Transverse colon (tissue), 4 donors: ENCODE results near the gene REC8. TPM values are rescaled to one million over a fixed set of nuclear protein-coding genes. Genes with fewer than 3 reads are reported as not detected.

Experiments used
- DNase-seq: peaks from one replicate; pipeline ENCODE4 v3.0.0-alpha.2; 2019
- H3K27ac ChIP-seq, 4 donors: fragments of 200-600 bp; sonication (generic); 2 replicates each; pipeline ENCODE4 v1.5.1; 2016 to 2018; ENCODE audit warnings: inconsistent platforms in 4 of 4
- H3K27me3 ChIP-seq: fragments of 200-600 bp; sonication (generic); 2 replicates; pipeline ENCODE4 v1.5.1; 2017; ENCODE audit warnings: inconsistent platforms
- H3K36me3 ChIP-seq, 4 donors: fragments of 200-600 bp; sonication (generic); 2 replicates each; pipeline ENCODE4 v1.5.1; 2017 to 2019; ENCODE audit warnings: inconsistent platforms in 4 of 4
- H3K4me1 ChIP-seq, 4 donors: fragments of 200-600 bp; sonication (generic); 2 replicates each; pipeline ENCODE4 v1.5.1; 2017 to 2020; ENCODE audit warnings: inconsistent platforms in 4 of 4
- H3K4me3 ChIP-seq, 4 donors: fragments of 200-600 bp; sonication (generic); 1 replicate in 1 of 4; 2 replicates in 3 of 4; pipeline versions ENCODE4 v1.5.1 to v1.6.1; 2017 to 2019; ENCODE audit warnings: inconsistent platforms in 4 of 4
- H3K9me3 ChIP-seq, 2 donors: fragments of 200-600 bp; sonication (generic); 2 replicates each; pipeline ENCODE4 v1.5.1; 2017 to 2019; ENCODE audit warnings: inconsistent platforms in 2 of 2
- EP300 ChIP-seq: sonication (generic); formaldehyde crosslinking; IDR thresholded peaks from one replicate; pipeline ENCODE4 v1.6.1; 2017; ENCODE audit warnings: antibody characterized with exemption, low read depth
- POLR2A ChIP-seq: fragments of 450-650 bp; IDR thresholded peaks from one replicate; pipeline ENCODE4 v1.6.1; 2016; ENCODE audit warnings: antibody characterized with exemption, mild to moderate bottlenecking, moderate library complexity
- POLR2AphosphoS5 ChIP-seq, 3 donors: sonication (generic); formaldehyde crosslinking; IDR thresholded peaks; one replicate each; pipeline ENCODE4 v1.6.1; 2016; ENCODE audit warnings: antibody characterized with exemption in 3 of 3
- WGBS, 2 donors: methylation state at CpG; one replicate each; pipeline ENCODE4 v1.1.5; 2018; ENCODE audit warnings: low coverage in 1 of 2; 5-methylcytosine and 5-hydroxymethylcytosine counted together
- in situ Hi-C, 4 donors: fragments of 200-750 bp; cut with MboI; loops; one replicate each; pipeline versions ENCODE4 v1.15.0 to v1.15.1; 2017; ENCODE audit warnings: low sequenced_read_pairs in 3 of 4, low pct_ligation_motif_present in 1 of 4, low pct_unique_long_range_greater_than_20kb in 1 of 4
- intact Hi-C: fragments of 100-400 bp; cut with DNase I; formaldehyde crosslinking; loops from one replicate; pipeline ENCODE4 v1.15.1; 2023; ENCODE audit warnings: low total_unique reads
- total RNA-seq, 4 donors: library from RNA; depleted of rRNA; stranded (reverse); fragments of >200 nt; gene quantifications; one replicate each; pipeline ENCODE4 v1.1.0, GENCODE V29; 2016
- TF ChIP-seq, protein P1 (sequence below), 5 experiments: fragments of 200-600 bp in 3 of 5; fragments of 450-650 bp in 2 of 5; sonication (generic) in 3 of 5; IDR thresholded peaks; 1 replicate in 2 of 5; 2 replicates in 3 of 5; pipeline ENCODE4 v1.5.1; 2016 to 2017; ENCODE audit warnings: antibody characterized with exemption in 5 of 5, inconsistent platforms in 3 of 5, mild to moderate bottlenecking in 2 of 5, moderate library complexity in 1 of 5

The REC8 gene
- total RNA-seq, 4 donors from 2014 or later: 11.3 to 112 (median 31.2) TPM

DNA sequence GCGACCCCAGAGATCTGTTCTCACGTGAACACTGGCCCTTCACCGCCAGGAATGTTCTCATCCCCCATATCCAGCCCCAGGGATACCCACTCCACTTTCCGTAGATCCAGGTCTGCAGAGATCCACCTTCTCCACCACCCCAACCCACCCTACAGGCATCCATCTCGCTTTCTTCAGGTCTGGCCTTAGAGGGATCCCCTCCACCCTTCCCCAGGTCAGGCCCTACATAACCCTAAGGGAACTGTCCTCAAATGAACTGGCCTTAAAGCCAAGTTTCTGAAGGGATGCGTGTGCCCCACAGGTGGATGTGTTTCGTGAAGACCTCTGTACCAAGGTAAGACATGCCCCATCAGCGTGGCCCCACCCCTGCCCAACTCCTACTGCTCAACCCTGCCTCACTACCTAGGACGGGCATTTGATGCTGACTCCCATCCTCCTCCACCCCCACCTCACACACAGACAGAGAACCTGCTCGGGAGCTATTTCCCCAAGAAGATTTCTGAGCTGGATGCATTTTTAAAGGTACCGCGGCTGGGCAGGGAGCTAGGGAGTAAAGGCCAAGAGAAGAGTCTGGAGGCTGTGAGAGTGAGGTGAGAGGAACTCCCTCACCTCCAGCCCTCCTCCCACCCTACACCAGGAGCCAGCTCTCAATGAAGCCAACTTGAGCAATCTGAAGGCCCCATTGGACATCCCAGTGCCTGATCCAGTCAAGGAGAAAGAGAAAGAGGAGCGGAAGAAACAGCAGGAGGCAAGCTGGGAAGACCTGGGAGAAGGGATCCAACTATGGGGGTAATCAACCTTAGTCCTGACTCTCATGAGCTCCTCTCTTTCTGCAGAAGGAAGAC, 35.0 kb upstream of the REC8 start:
- Histone ChIP-seq H3K4me1 (peaks cover 21 to 46% (median 31%) of the 10 kb centered on the region in 4 donors), H3K9me3 (no peaks in the 10 kb centered on the region), H3K4me3 (peak overlapping the region; percentile 70 to 98 (median 84)), H3K36me3 (peaks cover 0 to 19% (median 2%) of the 10 kb centered on the region in 4 donors), H3K27me3 (no peaks in the 10 kb centered on the region), H3K27ac (peak overlapping the region; percentile 89 to 98 (median 95))
- TF ChIP-seq POLR2AphosphoS5 (IDR thresholded peaks at IDR 0.05) (no peak), EP300 (no peak), POLR2A (no peak)
- TF ChIP-seq, protein P1, sequence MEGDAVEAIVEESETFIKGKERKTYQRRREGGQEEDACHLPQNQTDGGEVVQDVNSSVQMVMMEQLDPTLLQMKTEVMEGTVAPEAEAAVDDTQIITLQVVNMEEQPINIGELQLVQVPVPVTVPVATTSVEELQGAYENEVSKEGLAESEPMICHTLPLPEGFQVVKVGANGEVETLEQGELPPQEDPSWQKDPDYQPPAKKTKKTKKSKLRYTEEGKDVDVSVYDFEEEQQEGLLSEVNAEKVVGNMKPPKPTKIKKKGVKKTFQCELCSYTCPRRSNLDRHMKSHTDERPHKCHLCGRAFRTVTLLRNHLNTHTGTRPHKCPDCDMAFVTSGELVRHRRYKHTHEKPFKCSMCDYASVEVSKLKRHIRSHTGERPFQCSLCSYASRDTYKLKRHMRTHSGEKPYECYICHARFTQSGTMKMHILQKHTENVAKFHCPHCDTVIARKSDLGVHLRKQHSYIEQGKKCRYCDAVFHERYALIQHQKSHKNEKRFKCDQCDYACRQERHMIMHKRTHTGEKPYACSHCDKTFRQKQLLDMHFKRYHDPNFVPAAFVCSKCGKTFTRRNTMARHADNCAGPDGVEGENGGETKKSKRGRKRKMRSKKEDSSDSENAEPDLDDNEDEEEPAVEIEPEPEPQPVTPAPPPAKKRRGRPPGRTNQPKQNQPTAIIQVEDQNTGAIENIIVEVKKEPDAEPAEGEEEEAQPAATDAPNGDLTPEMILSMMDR (IDR thresholded peaks at IDR 0.05): no peak
- intact Hi-C loops: loop anchor here (5.0 kb wide), 1 partner anchor 160 kb away; the partner anchor contains the start of genes DHRS1 and NOP9
- in situ Hi-C loops: no loop called here
- DNase-seq: no peak
- WGBS, 2 donors: 10 to 25% methylated on average over 2 to 13 of the region's 13 CpGs

DNA sequence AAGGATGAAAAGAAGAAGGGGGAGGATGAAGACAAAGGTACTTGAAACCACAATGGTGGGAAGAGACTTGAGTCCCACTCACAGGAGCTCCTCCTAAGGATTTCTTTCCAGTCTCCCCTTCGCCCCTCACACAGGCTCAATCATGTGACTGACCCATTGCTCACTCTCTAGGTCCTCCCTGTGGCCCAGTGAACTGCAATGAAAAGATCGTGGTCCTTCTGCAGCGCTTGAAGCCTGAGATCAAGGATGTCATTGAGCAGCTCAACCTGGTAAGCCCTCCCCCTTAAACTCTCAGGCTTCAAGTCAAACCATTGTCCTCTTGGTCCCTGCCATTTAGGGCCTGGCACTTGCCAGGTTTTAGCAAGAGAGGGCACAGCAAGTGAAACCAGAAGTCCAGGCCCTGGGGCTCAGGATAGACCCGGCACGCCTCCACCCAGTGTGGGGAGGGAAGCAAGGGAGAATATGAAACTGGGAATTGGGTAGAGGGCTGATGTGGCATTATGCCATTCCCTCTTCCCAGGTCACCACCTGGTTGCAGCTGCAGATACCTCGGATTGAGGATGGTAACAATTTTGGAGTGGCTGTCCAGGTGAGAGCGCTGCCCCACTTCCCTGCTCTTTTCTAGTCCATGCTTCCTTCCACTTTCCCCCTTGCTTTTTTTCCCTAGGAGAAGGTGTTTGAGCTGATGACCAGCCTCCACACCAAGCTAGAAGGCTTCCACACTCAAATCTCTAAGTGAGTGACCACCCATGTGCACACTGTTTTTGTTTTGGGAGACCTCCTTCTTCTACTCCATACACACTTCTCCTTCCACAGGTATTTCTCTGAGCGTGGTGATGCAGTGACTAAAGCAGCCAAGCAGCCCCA, 34.1 kb upstream of the REC8 start:
- Histone ChIP-seq H3K27ac (peak overlapping the region in 3 of 4 donors; percentile 93 to 98 (median 97)), H3K36me3 (peaks cover 0 to 19% (median 2%) of the 10 kb centered on the region in 4 donors), H3K27me3 (no peaks in the 10 kb centered on the region), H3K4me3 (no peak overlapping the region), H3K4me1 (peaks cover 24 to 54% (median 39%) of the 10 kb centered on the region in 4 donors), H3K9me3 (no peaks in the 10 kb centered on the region)
- in situ Hi-C loops (no loop called here), intact Hi-C loops (loop anchor here (5.0 kb wide), 1 partner anchor 160 kb away; the partner anchor contains the start of genes DHRS1 and NOP9)
- 60 to 85% methylated on average over 1 to 8 of the region's 8 CpGs for WGBS, 2 donors
- TF ChIP-seq POLR2A (no peak), POLR2AphosphoS5 (IDR thresholded peaks at IDR 0.05) (no peak), EP300 (no peak)
- TF ChIP-seq, protein P1 (IDR thresholded peaks at IDR 0.05): no peak
- no peak for DNase-seq

DNA sequence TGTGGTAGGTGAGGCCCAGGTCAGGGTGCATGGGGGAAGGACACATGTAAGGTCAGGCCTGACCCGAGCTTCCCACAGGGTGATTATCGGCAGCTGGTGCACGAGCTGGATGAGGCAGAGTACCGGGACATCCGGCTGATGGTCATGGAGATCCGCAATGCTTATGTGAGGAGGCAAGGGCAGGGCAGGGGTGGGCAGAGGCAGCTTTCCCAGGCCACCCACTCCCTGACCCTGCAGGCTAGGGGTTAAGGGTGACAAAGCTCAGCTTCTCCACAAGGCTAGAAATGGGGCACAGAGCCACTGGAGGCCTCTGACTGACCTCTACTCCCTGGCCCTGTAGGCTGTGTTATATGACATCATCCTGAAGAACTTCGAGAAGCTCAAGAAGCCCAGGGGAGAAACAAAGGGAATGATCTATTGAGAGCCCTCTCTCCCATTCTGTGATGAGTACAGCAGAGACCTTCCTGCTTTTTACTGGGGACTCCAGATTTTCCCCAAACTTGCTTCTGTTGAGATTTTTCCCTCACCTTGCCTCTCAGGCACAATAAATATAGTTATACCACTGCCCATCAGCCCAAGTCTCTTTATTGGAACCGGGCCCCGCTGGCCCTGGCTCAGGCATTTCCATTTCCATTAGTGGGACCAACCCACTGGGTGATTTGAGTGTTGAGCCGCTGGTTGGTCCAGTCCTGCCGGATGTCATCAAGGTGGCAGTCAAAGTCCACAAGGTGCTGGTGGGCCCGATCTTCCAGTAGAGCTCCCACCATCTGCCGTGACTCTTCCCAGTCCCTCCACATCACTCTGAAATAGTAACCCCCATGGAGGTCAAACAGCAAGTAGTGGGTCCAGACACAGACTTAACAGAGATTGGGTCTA, 33.2 kb upstream of the REC8 start:
- WGBS, 2 donors: 79 to 88% methylated on average over 3 to 13 of the region's 13 CpGs
- Histone ChIP-seq H3K4me3 (no peak overlapping the region), H3K4me1 (peaks cover 24 to 62% (median 40%) of the 10 kb centered on the region in 4 donors)

More for the DNA sequence above, 33.2 kb upstream of the REC8 start:
- no peak for DNase-seq
- Histone ChIP-seq H3K27ac (no peak overlapping the region), H3K9me3 (no peaks in the 10 kb centered on the region), H3K27me3 (no peaks in the 10 kb centered on the region), H3K36me3 (peaks cover 0 to 19% (median 2%) of the 10 kb centered on the region in 4 donors)
- TF ChIP-seq EP300 (no peak), POLR2A (no peak), POLR2AphosphoS5 (IDR thresholded peaks at IDR 0.05) (no peak)
- TF ChIP-seq, protein P1 (IDR thresholded peaks at IDR 0.05): no peak
- intact Hi-C loops: loop anchor here (5.0 kb wide), 1 partner anchor 159 kb away; the partner anchor contains the start of genes DHRS1 and NOP9
- in situ Hi-C loops: no loop called here
